Measurements from ENCODE around the gene KCNN3. TPM values are rescaled to one million over a fixed set of nuclear protein-coding genes. Genes with fewer than 3 reads are reported as not detected.

KCNN3 gene
- total RNA-seq, 1 donor from 2014 or later, result under 0.01 TPM

DNA sequence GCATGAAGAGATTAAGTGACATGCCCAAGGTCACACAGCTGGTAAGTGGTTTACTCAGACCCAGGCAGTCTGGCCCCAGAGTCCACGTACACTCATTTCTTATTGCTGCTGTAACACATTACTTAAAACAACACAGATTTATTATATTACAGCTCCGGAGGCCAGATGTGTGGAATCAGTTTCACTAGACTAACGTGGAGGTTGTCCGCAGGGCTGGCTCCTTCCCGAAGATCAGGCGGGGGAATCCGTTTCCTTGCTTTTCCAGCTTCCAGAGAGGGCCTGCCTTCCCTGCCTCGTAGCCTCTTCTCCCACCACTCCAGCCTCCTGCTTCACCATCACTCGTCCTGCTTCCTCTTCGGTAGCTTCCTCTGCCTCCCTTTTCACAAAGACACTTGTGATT, 81.2 kb downstream of the KCNN3 start:
- no peak for TF ChIP-seq CTCF (conservative IDR thresholded peaks at IDR 0.05; ENCODE audit: low read depth, low read length)
- DNase-seq (ENCODE audit: low read depth), result no peak
- no peak overlapping the region for H3K4me3 ChIP-seq (ENCODE audit: low read depth, low read length)

DNA sequence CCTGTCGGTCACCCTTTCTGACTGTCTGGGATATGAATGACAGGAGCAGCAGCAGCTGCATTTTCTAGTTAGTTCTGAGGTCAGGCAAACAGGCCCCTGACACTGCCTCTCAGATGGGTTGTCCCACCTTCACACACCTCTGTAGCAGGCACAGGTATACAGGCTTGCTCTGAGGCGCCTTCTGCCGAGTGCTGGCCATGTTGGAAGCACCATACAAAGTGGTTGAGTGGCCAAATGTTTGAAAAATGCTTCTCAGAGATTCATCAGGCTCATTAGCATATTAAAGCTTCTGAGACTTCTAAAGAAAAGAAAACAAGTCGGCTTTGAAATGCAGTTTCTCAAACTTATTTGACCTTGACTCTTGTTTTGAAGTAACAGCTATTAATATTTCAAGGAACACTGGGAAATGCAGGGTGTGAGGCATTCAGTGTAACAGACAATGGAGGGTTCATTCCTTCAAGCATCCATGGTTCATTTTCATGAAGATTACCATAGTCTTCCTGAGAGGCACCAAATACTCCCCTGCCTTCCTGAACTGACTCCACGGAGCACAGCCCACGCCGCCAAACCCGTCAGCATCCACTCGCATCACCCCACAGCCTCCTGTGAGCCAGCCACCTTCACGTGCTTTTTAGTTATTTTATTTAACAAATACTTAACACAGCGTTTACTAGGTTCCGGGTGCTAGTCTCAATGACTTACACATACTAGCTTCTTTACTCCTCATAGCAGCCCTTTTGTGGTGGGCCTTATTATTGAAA, 81.8 kb downstream of the KCNN3 start:
- H3K4me3 ChIP-seq (ENCODE audit: low read depth, low read length), result no peak overlapping the region
- TF ChIP-seq CTCF (conservative IDR thresholded peaks at IDR 0.05; ENCODE audit: low read depth, low read length), result no peak
- no peak for DNase-seq (ENCODE audit: low read depth)

DNA sequence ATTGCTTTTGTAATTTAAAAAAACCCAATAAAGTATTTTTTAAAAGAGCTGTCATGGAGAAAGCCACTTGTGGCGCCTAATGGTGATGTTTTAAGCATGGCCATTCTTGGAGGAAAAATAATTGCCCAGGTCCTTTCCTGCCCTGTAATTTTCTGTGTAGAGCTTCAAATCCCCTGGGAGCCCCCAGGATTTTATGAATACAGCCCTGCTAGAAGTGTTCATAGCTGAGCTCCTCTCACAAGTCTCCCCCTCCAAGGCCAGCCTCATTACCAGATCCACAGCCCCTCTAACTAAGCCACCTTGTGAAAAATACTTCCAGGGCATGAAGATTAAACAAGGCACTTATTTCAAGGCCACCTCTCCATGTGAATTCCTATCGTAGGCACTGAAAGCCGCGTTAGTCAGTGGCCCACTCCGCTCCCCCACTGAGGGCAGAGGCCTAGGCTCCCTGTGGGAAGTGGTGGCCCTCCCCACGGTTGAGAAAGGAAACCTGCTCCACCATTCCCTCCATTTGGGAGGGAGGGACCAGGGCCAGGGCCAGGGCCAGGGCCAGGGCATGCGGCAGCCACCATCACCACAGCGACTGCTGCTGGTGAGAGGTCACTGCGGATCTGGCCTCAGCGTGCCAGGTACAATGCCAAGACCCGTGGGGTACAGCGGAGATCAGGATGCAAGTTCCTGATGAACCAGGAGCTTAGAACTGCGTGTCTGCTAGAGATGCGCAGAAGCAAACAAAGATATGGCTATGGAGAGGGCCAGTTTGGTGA, 83.1 kb downstream of the KCNN3 start:
- no peak for DNase-seq (ENCODE audit: low read depth)
- no peak for TF ChIP-seq CTCF (conservative IDR thresholded peaks at IDR 0.05; ENCODE audit: low read depth, low read length)
- H3K4me3 ChIP-seq (ENCODE audit: low read depth, low read length), result no peak overlapping the region

- TF ChIP-seq CTCF (conservative IDR thresholded peaks at IDR 0.05; ENCODE audit: low read depth, low read length), result no peak
- no peak overlapping the region for H3K4me3 ChIP-seq (ENCODE audit: low read depth, low read length)
- DNase-seq (ENCODE audit: low read depth), result no peak
These were observed 85.1 kb downstream of the KCNN3 start for GRCh38 chr1:154784924-154785531.

GRCh38 chr1:154784416-154784815, 85.7 kb downstream of the KCNN3 start:
- H3K4me3 ChIP-seq (ENCODE audit: low read depth, low read length), result no peak overlapping the region
- TF ChIP-seq CTCF (conservative IDR thresholded peaks at IDR 0.05; ENCODE audit: low read depth, low read length), result no peak
- no peak for DNase-seq (ENCODE audit: low read depth)

GRCh38 chr1:154783976-154784375, 86.1 kb downstream of the KCNN3 start:
- H3K4me3 ChIP-seq (ENCODE audit: low read depth, low read length), result no peak overlapping the region
- no peak for TF ChIP-seq CTCF (conservative IDR thresholded peaks at IDR 0.05; ENCODE audit: low read depth, low read length)
- DNase-seq (ENCODE audit: low read depth), result no peak
